ENCODE results near the gene CRYBA2.

DNA sequence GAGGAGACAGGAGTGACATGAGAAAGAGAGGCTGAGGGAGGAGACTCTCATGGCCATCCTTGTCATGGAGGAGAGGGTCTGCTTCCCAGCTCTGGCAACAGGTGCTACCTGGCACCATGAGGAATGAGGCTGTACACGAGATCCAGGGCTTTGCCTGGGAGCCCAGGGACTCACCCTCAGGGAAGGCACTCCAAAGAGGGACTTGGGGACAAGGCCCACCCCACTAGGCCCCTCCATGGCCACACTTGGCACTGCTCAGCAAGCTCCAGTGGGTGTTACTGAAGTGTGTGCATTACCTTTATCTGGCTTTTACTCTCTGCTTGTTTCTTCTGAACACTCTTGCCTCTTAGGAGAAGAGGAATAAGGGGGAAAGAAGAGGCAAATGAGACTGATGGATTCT, 45.4 kb upstream of the CRYBA2 start:
- TF ChIP-seq SIN3A (conservative IDR thresholded peaks at IDR 0.05 in 1 of 2, IDR thresholded peaks at IDR 0.05 in 1 of 2; ENCODE audit: low read depth in 1 of 2, low read length in 2 of 2) (no peak), EP300 (IDR thresholded peaks at IDR 0.05; ENCODE audit: borderline replicate concordance in 1 of 2, low read depth in 2 of 2, low read length in 2 of 2) (no peak), JUND (IDR thresholded peaks at IDR 0.05; ENCODE audit: low read length) (no peak), CHD2 (IDR thresholded peaks at IDR 0.05; ENCODE audit: low read length) (no peak), CTCF (IDR thresholded peaks at IDR 0.05; ENCODE audit: control extremely low read depth in 1 of 3, insufficient read depth in 1 of 3, low read depth in 1 of 3, low read length in 3 of 3) (no peak), YY1 (IDR thresholded peaks at IDR 0.05; ENCODE audit: low read depth, low read length) (no peak), EZH2 (IDR thresholded peaks at IDR 0.05; ENCODE audit: low read depth, low read length, severe bottlenecking) (no peak), POLR2AphosphoS5 (IDR thresholded peaks at IDR 0.05; ENCODE audit: low read depth, low read length) (no peak), ZNF274 (IDR thresholded peaks at IDR 0.05; ENCODE audit: borderline replicate concordance, extremely low read depth, low read length) (no peak), E2F6 (IDR thresholded peaks at IDR 0.05) (no peak), USF2 (IDR thresholded peaks at IDR 0.05; ENCODE audit: low read length) (no peak)
- TF ChIP-seq, protein P1, sequence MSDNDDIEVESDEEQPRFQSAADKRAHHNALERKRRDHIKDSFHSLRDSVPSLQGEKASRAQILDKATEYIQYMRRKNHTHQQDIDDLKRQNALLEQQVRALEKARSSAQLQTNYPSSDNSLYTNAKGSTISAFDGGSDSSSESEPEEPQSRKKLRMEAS (IDR thresholded peaks at IDR 0.05), result no peak
